HCT116 (cell line): ENCODE measurements around the gene PCDHA7. TPM values are rescaled to one million over a fixed set of nuclear protein-coding genes. Genes with fewer than 3 reads are reported as not detected.

Experiments used
- ATAC-seq: fragments of 200-7000 bp; cut with Tn5 transposase; 2 replicates; pipeline ENCODE4 v1.9.1; 2020; ENCODE audit warnings: mild to moderate bottlenecking, moderate library complexity
- BruUV-seq: library from RNA; stranded (reverse); fragments of 400-500 nt; replicated peaks from 2 replicates; lab custom pipeline; 2021; lab: Mats Ljungman, UMichigan
- CTCF ChIA-PET: fragments of 300-600 bp; sonication (Branson Sonifier 250); formaldehyde crosslinking; loops from one replicate; lab custom pipeline; 2021; ENCODE audit warnings: antibody characterized with exemption; lab: Charles Lee
- POLR2A ChIA-PET: fragments of 300-600, 350-600 bp; sonication (Branson Sonifier 250); formaldehyde crosslinking; loops from one replicate; lab custom pipeline; 2021; ENCODE audit warnings: antibody characterized with exemption; lab: Charles Lee
- RAD21 ChIA-PET, 2 experiments: fragments of 300-600 bp; sonication (Branson Sonifier 250); formaldehyde crosslinking; loops; one replicate each; lab custom pipeline; 2023; ENCODE audit warnings: low total read pairs in 2 of 2; ENCODE audit not compliant: uncharacterized antibody in 2 of 2, unreplicated experiment in 2 of 2, low non-redundant PET in 1 of 2; lab: Charles Lee
- DNase-seq: peaks from one replicate; pipeline ENCODE4 v3.0.0-alpha.2; 2010; ENCODE audit warnings: low read depth, low spot score
- H2AFZ ChIP-seq: fragments of 200-600 bp; shearing (Covaris generic), sonication (generic); 2 replicates; pipeline ENCODE4 v1.6.1; 2017; ENCODE audit warnings: low read depth, mixed run types, mixed read lengths, antibody characterized with exemption, low read length; ENCODE audit not compliant: poor library complexity, severe bottlenecking
- H3K27ac ChIP-seq: 2 replicates; pipeline ENCODE4 v1.5.1; 2012; ENCODE audit warnings: low read depth, low read length
- H3K27me3 ChIP-seq: fragments of 200-600 bp; sonication (generic); 2 replicates; pipeline ENCODE4 v1.6.1; 2016; ENCODE audit warnings: mixed run types, low read length, mixed read lengths; ENCODE audit not compliant: insufficient read depth
- H3K36me3 ChIP-seq, 2 experiments: fragments of 200-500 bp in 1 of 2; fragments of 200-600 bp in 1 of 2; sonication (Bioruptor generic) in 1 of 2; sonication (generic) in 1 of 2; 2 replicates each; pipeline versions ENCODE4 v1.5.1 to v1.6.1; 2014 to 2016; ENCODE audit warnings: low read length in 2 of 2, inconsistent platforms in 1 of 2, mixed read lengths in 1 of 2, mixed run types in 1 of 2; ENCODE audit not compliant: insufficient read depth in 2 of 2, control insufficient read depth in 1 of 2
- H3K4me1 ChIP-seq, 2 experiments: fragments of 200-600 bp in 1 of 2; sonication (generic) in 1 of 2; 2 replicates each; pipeline versions ENCODE4 v1.5.1 to v1.6.1; 2012 to 2017; ENCODE audit warnings: low read length in 2 of 2, inconsistent platforms in 1 of 2, mild to moderate bottlenecking in 1 of 2, mixed read lengths in 1 of 2, mixed run types in 1 of 2, moderate library complexity in 1 of 2; ENCODE audit not compliant: insufficient read depth in 2 of 2, control insufficient read depth in 1 of 2
- H3K4me2 ChIP-seq: fragments of 200-600 bp; sonication (generic); 2 replicates; pipeline ENCODE4 v1.6.1; 2017; ENCODE audit warnings: mixed run types, low read length, mixed read lengths
- H3K4me3 ChIP-seq, 2 experiments: fragments of 200-600 bp in 1 of 2; sonication (generic) in 1 of 2; replicated peaks in 1 of 2; 2 replicates each; pipeline ENCODE4 v1.5.1; 2011 to 2016; ENCODE audit warnings: low read length in 2 of 2, control low read depth in 1 of 2, low read depth in 1 of 2, mild to moderate bottlenecking in 1 of 2, mixed read lengths in 1 of 2, mixed run types in 1 of 2
- H3K79me2 ChIP-seq: fragments of 200-600 bp; sonication (generic); 2 replicates; pipeline ENCODE4 v1.6.1; 2017; ENCODE audit warnings: mild to moderate bottlenecking, mixed run types, low read length, moderate library complexity, mixed read lengths; ENCODE audit not compliant: insufficient read depth
- H3K9ac ChIP-seq: fragments of 200-600 bp; sonication (generic); 2 replicates; pipeline ENCODE4 v1.6.1; 2016; ENCODE audit warnings: low read length, mixed read lengths
- H3K9me2 ChIP-seq: fragments of 200-600 bp; sonication (generic), shearing (Covaris generic); 2 replicates; pipeline ENCODE4 v1.6.1; 2017; ENCODE audit warnings: mixed run types, mild to moderate bottlenecking, moderate library complexity; ENCODE audit not compliant: insufficient read depth
- H3K9me3 ChIP-seq, 2 experiments: fragments of 200-500 bp in 1 of 2; fragments of 200-600 bp in 1 of 2; sonication (Bioruptor generic) in 1 of 2; sonication (generic) in 1 of 2; 2 replicates each; pipeline ENCODE4 v1.6.1; 2014 to 2017; ENCODE audit warnings: low read length in 2 of 2, mixed read lengths in 2 of 2, inconsistent platforms in 1 of 2, low read depth in 1 of 2, mild to moderate bottlenecking in 1 of 2, mixed run types in 1 of 2, moderate library complexity in 1 of 2; ENCODE audit not compliant: control insufficient read depth in 1 of 2, insufficient read depth in 1 of 2
- H4K20me1 ChIP-seq: fragments of 200-600 bp; sonication (generic), shearing (Covaris generic); 2 replicates; pipeline ENCODE4 v1.6.1; 2017; ENCODE audit warnings: mixed run types, mild to moderate bottlenecking, moderate library complexity; ENCODE audit not compliant: insufficient read depth
- ATF3 ChIP-seq: IDR thresholded peaks from 2 replicates; pipeline ENCODE4 v1.6.1; 2012
- CBX3 ChIP-seq: IDR thresholded peaks from 2 replicates; pipeline ENCODE4 v1.6.1; 2012; ENCODE audit warnings: low read depth
- EZH2 ChIP-seq: fragments of 200-600 bp; sonication (generic); IDR thresholded peaks from 2 replicates; pipeline ENCODE4 v1.6.1; 2017; ENCODE audit warnings: antibody characterized with exemption, mixed run types
- FOSL1 ChIP-seq: IDR thresholded peaks from 2 replicates; pipeline ENCODE4 v1.6.1; 2012; ENCODE audit warnings: low read depth
- ZBTB33 ChIP-seq: IDR thresholded peaks from 2 replicates; pipeline ENCODE4 v1.6.1; 2011; ENCODE audit warnings: mild to moderate bottlenecking, low read length, moderate library complexity; ENCODE audit not compliant: insufficient replicate concordance; ENCODE audit errors: extremely low read depth
- ZNF274 ChIP-seq: fragments of 200-500 bp; sonication (Bioruptor generic); IDR thresholded peaks from 2 replicates; pipeline ENCODE4 v1.6.1; 2014; ENCODE audit warnings: mild to moderate bottlenecking, low read depth, low read length, inconsistent platforms
- intact Hi-C: fragments of 100-400 bp; cut with micrococcal nuclease; formaldehyde crosslinking; loops from 2 replicates; pipeline ENCODE4 v1.10.0; 2022
- total RNA-seq: library from RNA; stranded (reverse); gene quantifications from one replicate; pipeline ENCODE4 v1.2.1, GENCODE V29; 2021; ENCODE audit not compliant: unreplicated experiment

PCDHA7 gene
- total RNA-seq, 1 experiment from 2014 or later, result not detected

- DNase-seq (no peak), ATAC-seq (no peak)
- ChIA-PET POLR2A (no interaction called here), CTCF (no interaction called here), RAD21 (no interaction called here)
- no peaks in the 10 kb centered on the region for H3K27me3 ChIP-seq
- no peaks in the 10 kb centered on the region for H3K4me1 ChIP-seq
- H3K36me3 ChIP-seq, result no peaks in the 10 kb centered on the region
- no peaks in the 10 kb centered on the region for H4K20me1 ChIP-seq
- no peak overlapping the region for H3K4me3 ChIP-seq
- no peak for TF ChIP-seq ZBTB33
- TF ChIP-seq CBX3, result no peak
- TF ChIP-seq ATF3, result no peak
- TF ChIP-seq FOSL1, result no peak
- TF ChIP-seq EZH2, result no peak
- no peak for TF ChIP-seq ZNF274
- intact Hi-C loops, result no loop called here
- BruUV-seq, result no TSS peak
- no peaks in the 10 kb centered on the region for H3K9me3 ChIP-seq
- no peaks in the 10 kb centered on the region for H3K79me2 ChIP-seq
- no peak overlapping the region for H3K4me2 ChIP-seq
- no peaks in the 10 kb centered on the region for H3K9me2 ChIP-seq
- no peak overlapping the region for H3K27ac ChIP-seq
- H3K9ac ChIP-seq, result no peak overlapping the region
- no peak overlapping the region for H2AFZ ChIP-seq
Observed at GRCh38 chr5:140808889-140809291, 25.2 kb upstream of the PCDHA7 start.
